Spleen (tissue), 11 donors: ENCODE measurements around the gene NHSL1. TPM values are rescaled to one million over a fixed set of nuclear protein-coding genes. Genes with fewer than 3 reads are reported as not detected.

Experiments
- DNase-seq: peaks from one replicate; pipeline ENCODE4 v3.0.0-alpha.2; 2020
- H3K27ac ChIP-seq, 8 donors: fragments of 200-600 bp; sonication (generic) in 7 of 8; 1 replicate in 4 of 8; 2 replicates in 4 of 8; pipeline versions ENCODE4 v1.5.0 to v1.8.0; 2016 to 2021; ENCODE audit warnings: inconsistent platforms in 4 of 8, mild to moderate bottlenecking in 4 of 8, moderate library complexity in 1 of 8
- H3K27me3 ChIP-seq, 7 donors: fragments of 200-600 bp; sonication (generic) in 6 of 7; replicated peaks in 1 of 7; 1 replicate in 4 of 7; 2 replicates in 3 of 7; pipeline versions ENCODE4 v1.5.0 to v1.8.0; 2016 to 2021; ENCODE audit warnings: inconsistent platforms in 3 of 7, mild to moderate bottlenecking in 1 of 7
- H3K36me3 ChIP-seq, 6 donors: fragments of 200-600 bp; sonication (generic) in 5 of 6; 1 replicate in 4 of 6; 2 replicates in 2 of 6; pipeline versions ENCODE4 v1.5.0 to v1.8.0; 2016 to 2021; ENCODE audit warnings: inconsistent platforms in 2 of 6
- H3K4me1 ChIP-seq, 6 donors: fragments of 200-600 bp; sonication (generic) in 5 of 6; 1 replicate in 3 of 6; 2 replicates in 3 of 6; pipeline versions ENCODE4 v1.5.0 to v1.8.0; 2016 to 2021; ENCODE audit warnings: inconsistent platforms in 3 of 6
- H3K4me3 ChIP-seq, 8 donors: fragments of 200-600 bp; sonication (generic) in 7 of 8; 1 replicate in 4 of 8; 2 replicates in 4 of 8; pipeline versions ENCODE4 v1.5.0 to v1.8.0; 2016 to 2021; ENCODE audit warnings: inconsistent platforms in 4 of 8, mild to moderate bottlenecking in 4 of 8, moderate library complexity in 2 of 8
- H3K9me3 ChIP-seq, 8 donors: fragments of 200-600 bp; sonication (generic) in 7 of 8; 1 replicate in 4 of 8; 2 replicates in 4 of 8; pipeline versions ENCODE4 v1.5.0 to v1.8.0; 2016 to 2021; ENCODE audit warnings: inconsistent platforms in 4 of 8
- POLR2A ChIP-seq, 3 donors: fragments of 450-650 bp; IDR thresholded peaks; one replicate each; pipeline ENCODE4 v1.5.1; 2017; ENCODE audit warnings: antibody characterized with exemption in 3 of 3, mild to moderate bottlenecking in 1 of 3
- POLR2AphosphoS5 ChIP-seq, 3 donors: sonication (generic); formaldehyde crosslinking; IDR thresholded peaks; one replicate each; pipeline ENCODE4 v1.5.1; 2017; ENCODE audit warnings: antibody characterized with exemption in 3 of 3
- WGBS, 5 donors: extraction: QIAGEN DNeasy Blood & Tissue Kit in 3 of 5; methylation state at CpG; one replicate each; pipeline versions ENCODE4 v1.1.5 to v1.1.7; 2013 to 2018; 5-methylcytosine and 5-hydroxymethylcytosine counted together
- intact Hi-C: fragments of 100-400 bp; cut with DNase I; formaldehyde crosslinking; loops from one replicate; pipeline ENCODE4 v1.15.0; 2023; ENCODE audit warnings: low total_unique reads
- polyA plus RNA-seq, 3 donors: library from polyadenylated mRNA; stranded (reverse); fragments of 200-250 nt; gene quantifications; one replicate each; pipeline ENCODE4 v1.2.1, GENCODE V29; 2013
- total RNA-seq, 7 donors: library from RNA; depleted of rRNA in 3 of 7; stranded (reverse); fragments of >200 nt in 3 of 7; fragmentation: NEBNext Ultra II Directional in 4 of 7; extraction: Animal tissue kit (Norgen Biotek cat#: 25700) in 4 of 7; gene quantifications; one replicate each; pipeline versions ENCODE4 v1.1.0 to v1.2.1, GENCODE V29; 2016 to 2021
- TF ChIP-seq, protein P1 (sequence below), 11 experiments: fragments of 200-600 bp in 7 of 11; fragments of 450-650 bp in 4 of 11; sonication (generic) in 4 of 11; IDR thresholded peaks in 8 of 11; conservative IDR thresholded peaks in 3 of 11; 1 replicate in 7 of 11; 2 replicates in 4 of 11; pipeline versions ENCODE4 v1.4.0 to v1.8.0; 2016 to 2021; ENCODE audit warnings: antibody characterized with exemption in 11 of 11, inconsistent platforms in 4 of 11, mild to moderate bottlenecking in 1 of 11
- donor health status: healthy with polysubstance abuse.
- donor health status: DM: no; HTN: no; CAD: no; lungs with moderate emphysema.
- donor health status: DM: no; HTN: no; CAD: no.
- donor health status: Bipolar disorder and iron deficiency.
- donor health status: healthy.
- donor health status: DM: no; HTN: no; CAD: no.
- donor health status: DM: yes; HTN: yes; CAD: no.

The NHSL1 gene
- total and polyA plus RNA-seq, 10 donors = 0.39 to 14.0 (median 6.7) TPM

DNA sequence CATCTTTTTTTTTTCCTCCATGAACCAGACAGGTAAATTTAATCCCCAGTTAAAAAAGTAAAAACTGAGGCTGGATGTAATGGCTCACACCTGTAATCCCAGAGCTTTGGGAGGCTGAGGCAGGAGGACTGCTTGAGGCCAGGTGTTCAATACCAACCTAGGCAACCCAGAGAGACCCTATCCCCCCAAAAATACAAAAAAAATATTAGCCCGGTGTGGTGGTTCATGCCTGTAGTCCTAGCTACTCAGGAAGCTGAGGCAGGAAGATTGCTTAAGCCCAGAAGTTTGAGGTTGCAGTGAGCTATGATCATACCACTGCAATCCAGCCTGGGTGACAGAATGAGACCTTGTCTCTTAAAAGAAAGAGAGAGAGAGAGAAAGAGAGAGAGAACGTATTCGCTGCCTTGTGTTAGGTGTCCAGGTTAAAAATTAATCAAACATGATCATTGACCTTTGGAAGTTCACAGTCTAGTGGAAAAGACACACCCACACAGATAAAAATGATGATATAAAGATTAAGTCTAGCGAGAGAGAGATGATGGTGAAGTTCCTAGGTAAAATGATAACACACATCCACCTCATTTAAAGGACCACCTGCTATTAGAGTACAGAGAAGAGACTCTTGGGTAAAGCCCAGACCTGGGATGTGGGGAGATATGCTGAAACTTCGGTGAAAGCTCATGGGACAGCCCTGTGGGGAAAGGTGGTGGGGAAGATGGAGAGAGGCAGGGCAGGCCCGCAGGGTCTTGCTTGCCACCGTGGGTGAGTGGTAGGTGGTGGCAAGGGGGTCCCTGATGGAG, 4.8 kb upstream of the NHSL1 start:
- peaks cover 0 to 11% (median 9%) of the 10 kb centered on the region in 6 donors for H3K4me1 ChIP-seq
- no peak overlapping the region for H3K4me3 ChIP-seq
- no peaks in the 10 kb centered on the region for H3K9me3 ChIP-seq
- 59 to 78% (median 65%) methylated on average over 7 of the region's 7 CpGs for WGBS, 5 donors
- intact Hi-C loops = no loop called here
- no peak overlapping the region for H3K27ac ChIP-seq
- DNase-seq = no peak
- H3K36me3 ChIP-seq = no peaks in the 10 kb centered on the region
- H3K27me3 ChIP-seq = no peaks in the 10 kb centered on the region
- no peak for TF ChIP-seq POLR2AphosphoS5 (IDR thresholded peaks at IDR 0.05)
- TF ChIP-seq, protein P1, sequence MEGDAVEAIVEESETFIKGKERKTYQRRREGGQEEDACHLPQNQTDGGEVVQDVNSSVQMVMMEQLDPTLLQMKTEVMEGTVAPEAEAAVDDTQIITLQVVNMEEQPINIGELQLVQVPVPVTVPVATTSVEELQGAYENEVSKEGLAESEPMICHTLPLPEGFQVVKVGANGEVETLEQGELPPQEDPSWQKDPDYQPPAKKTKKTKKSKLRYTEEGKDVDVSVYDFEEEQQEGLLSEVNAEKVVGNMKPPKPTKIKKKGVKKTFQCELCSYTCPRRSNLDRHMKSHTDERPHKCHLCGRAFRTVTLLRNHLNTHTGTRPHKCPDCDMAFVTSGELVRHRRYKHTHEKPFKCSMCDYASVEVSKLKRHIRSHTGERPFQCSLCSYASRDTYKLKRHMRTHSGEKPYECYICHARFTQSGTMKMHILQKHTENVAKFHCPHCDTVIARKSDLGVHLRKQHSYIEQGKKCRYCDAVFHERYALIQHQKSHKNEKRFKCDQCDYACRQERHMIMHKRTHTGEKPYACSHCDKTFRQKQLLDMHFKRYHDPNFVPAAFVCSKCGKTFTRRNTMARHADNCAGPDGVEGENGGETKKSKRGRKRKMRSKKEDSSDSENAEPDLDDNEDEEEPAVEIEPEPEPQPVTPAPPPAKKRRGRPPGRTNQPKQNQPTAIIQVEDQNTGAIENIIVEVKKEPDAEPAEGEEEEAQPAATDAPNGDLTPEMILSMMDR (IDR thresholded peaks at IDR 0.05 in 8 of 11, conservative IDR thresholded peaks at IDR 0.05 in 3 of 11) = no peak
- TF ChIP-seq POLR2A (IDR thresholded peaks at IDR 0.05) = no peak

GRCh38 chr6:138502546-138502945, 3.3 kb upstream of the NHSL1 start:
- TF ChIP-seq, protein P1 (IDR thresholded peaks at IDR 0.05 in 8 of 11, conservative IDR thresholded peaks at IDR 0.05 in 3 of 11) = no peak
- TF ChIP-seq POLR2AphosphoS5 (IDR thresholded peaks at IDR 0.05) (no peak), POLR2A (IDR thresholded peaks at IDR 0.05) (no peak)
- H3K4me3 ChIP-seq = no peak overlapping the region
- no peaks in the 10 kb centered on the region for H3K9me3 ChIP-seq
- peaks cover 0 to 16% (median 11%) of the 10 kb centered on the region in 6 donors for H3K4me1 ChIP-seq
- no peaks in the 10 kb centered on the region for H3K36me3 ChIP-seq
- intact Hi-C loops = no loop called here
- H3K27me3 ChIP-seq = no peaks in the 10 kb centered on the region
- 87 to 99% (median 93%) methylated on average over 3 of the region's 3 CpGs for WGBS, 5 donors
- H3K27ac ChIP-seq = no peak overlapping the region
- DNase-seq = no peak

DNA sequence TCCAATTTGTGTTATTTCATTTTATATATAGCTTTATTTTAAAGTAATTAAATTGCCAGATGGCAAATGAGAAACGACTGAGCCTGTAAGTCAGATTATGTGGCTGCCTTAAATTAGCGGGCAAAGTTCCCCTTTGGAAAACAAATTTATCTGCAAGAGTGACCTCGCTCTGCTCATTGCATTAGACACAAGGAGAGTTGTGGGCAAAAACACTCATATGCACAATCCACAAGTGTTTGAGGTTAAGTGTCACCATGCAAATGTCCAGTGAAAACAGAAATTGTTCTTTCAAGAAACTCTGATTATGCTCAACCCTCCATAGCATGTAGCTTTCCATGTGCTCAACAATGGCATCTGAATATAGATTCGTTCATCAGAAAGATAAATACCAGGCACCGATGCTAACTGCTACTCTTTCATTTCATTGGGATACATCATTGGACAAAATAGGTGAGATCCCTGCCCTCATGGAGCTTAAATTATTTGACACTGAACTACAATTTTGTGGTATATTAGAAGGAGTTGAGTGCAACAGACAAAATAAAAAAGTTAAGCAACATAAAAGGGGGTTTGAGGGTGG, 1.7 kb upstream of the NHSL1 start:
- Histone ChIP-seq H3K4me3 (no peak overlapping the region), H3K27ac (no peak overlapping the region), H3K27me3 (no peaks in the 10 kb centered on the region), H3K36me3 (no peaks in the 10 kb centered on the region), H3K9me3 (no peaks in the 10 kb centered on the region), H3K4me1 (peaks cover 0 to 16% (median 11%) of the 10 kb centered on the region in 6 donors)
- DNase-seq = no peak
- TF ChIP-seq POLR2A (IDR thresholded peaks at IDR 0.05) = no peak
- TF ChIP-seq, protein P1 (IDR thresholded peaks at IDR 0.05 in 8 of 11, conservative IDR thresholded peaks at IDR 0.05 in 3 of 11) = no peak
- intact Hi-C loops = no loop called here
- 79 to 86% (median 84%) methylated on average over 5 of the region's 5 CpGs for WGBS, 5 donors

- no peaks in the 10 kb centered on the region for H3K36me3 ChIP-seq
- H3K4me3 ChIP-seq = no peak overlapping the region
- H3K27ac ChIP-seq = no peak overlapping the region
- no peaks in the 10 kb centered on the region for H3K9me3 ChIP-seq
- intact Hi-C loops = no loop called here
- no peak for DNase-seq
- WGBS, 5 donors = 82 to 95% (median 87%) methylated on average over 3 of the region's 3 CpGs
- TF ChIP-seq POLR2A (IDR thresholded peaks at IDR 0.05) (no peak), POLR2AphosphoS5 (IDR thresholded peaks at IDR 0.05) (no peak)
- TF ChIP-seq, protein P1 (IDR thresholded peaks at IDR 0.05 in 8 of 11, conservative IDR thresholded peaks at IDR 0.05 in 3 of 11) = no peak
- peaks cover 0 to 16% (median 11%) of the 10 kb centered on the region in 6 donors for H3K4me1 ChIP-seq
- no peaks in the 10 kb centered on the region for H3K27me3 ChIP-seq
Measured at GRCh38 chr6:138500045-138500665, 861 bp upstream of the NHSL1 start.
